Measurements from ENCODE around the gene ELMO3. TPM values are rescaled to one million over a fixed set of nuclear protein-coding genes. Genes with fewer than 3 reads are reported as not detected.

The ELMO3 gene
- total and polyA plus RNA-seq, 8 donors, result 14.6 to 52.4 (median 23.6) TPM

GRCh38 chr16:67207249-67208091 is 8.5 kb downstream of the ELMO3 start:
- Histone ChIP-seq H3K4me3 (no peak overlapping the region), H3K9me3 (no peaks in the 10 kb centered on the region), H3K4me1 (no peaks in the 10 kb centered on the region), H3K27me3 (no peaks in the 10 kb centered on the region), H3K27ac (no peak overlapping the region), H3K36me3 (peaks cover 0 to 16% (median 4%) of the 10 kb centered on the region in 3 donors)
- peak in 1 of 4 donors; percentile 10 for ATAC-seq
- WGBS, 2 donors, result 68 to 78% methylated on average over 21 of the region's 21 CpGs
- peak in 1 of 6 donors; percentile 39 for DNase-seq
- TF ChIP-seq CTCF (IDR thresholded peaks at IDR 0.05), result no peak
- no peak for FAIRE-seq
- intact Hi-C loops (cut with DNase I), result no loop called here

- FAIRE-seq, result no peak
Measured at GRCh38 chr16:67208154-67208896, 9.4 kb downstream of the ELMO3 start.

GRCh38 chr16:67209565-67209964 is 10.6 kb downstream of the ELMO3 start:
- FAIRE-seq, result no peak
- H3K36me3 ChIP-seq, result no peaks in the 10 kb centered on the region
- no peak overlapping the region for H3K27ac ChIP-seq
- DNase-seq, result no peak
- H3K4me3 ChIP-seq, result no peak overlapping the region
- no peaks in the 10 kb centered on the region for H3K9me3 ChIP-seq
- no peak for ATAC-seq
- no peak for TF ChIP-seq CTCF (IDR thresholded peaks at IDR 0.05)
- no peaks in the 10 kb centered on the region for H3K27me3 ChIP-seq
- WGBS, 2 donors, result 84 to 86% methylated on average over 6 to 8 of the region's 8 CpGs
- intact Hi-C loops (cut with DNase I), result no loop called here
- H3K4me1 ChIP-seq, result peaks cover 16 to 19% (median 18%) of the 10 kb centered on the region in 3 donors

More at GRCh38 chr16:67208154-67208896, 9.4 kb downstream of the ELMO3 start:
- H3K4me1 ChIP-seq, result peaks cover 3 to 6% (median 5%) of the 10 kb centered on the region in 3 donors
- intact Hi-C loops (cut with DNase I), result no loop called here
- H3K4me3 ChIP-seq, result no peak overlapping the region
- H3K9me3 ChIP-seq, result no peaks in the 10 kb centered on the region
- H3K36me3 ChIP-seq, result peaks cover 0 to 7% (median 0%) of the 10 kb centered on the region in 3 donors
- no peak overlapping the region for H3K27ac ChIP-seq
- no peak for ATAC-seq
- 77 to 85% methylated on average over 11 of the region's 11 CpGs for WGBS, 2 donors
- no peaks in the 10 kb centered on the region for H3K27me3 ChIP-seq
- DNase-seq, result no peak
- no peak for TF ChIP-seq CTCF (IDR thresholded peaks at IDR 0.05)

- H3K27me3 ChIP-seq, result no peaks in the 10 kb centered on the region
- no peak for ATAC-seq
- no peak overlapping the region for H3K27ac ChIP-seq
- H3K36me3 ChIP-seq, result no peaks in the 10 kb centered on the region
- TF ChIP-seq CTCF (IDR thresholded peaks at IDR 0.05), result no peak
- peak in 1 of 6 donors; percentile 43 for DNase-seq
- no peak for FAIRE-seq
- H3K4me1 ChIP-seq, result peaks cover 20 to 23% (median 23%) of the 10 kb centered on the region in 3 donors
- H3K9me3 ChIP-seq, result no peaks in the 10 kb centered on the region
- 87% methylated on average over 24 to 25 of the region's 25 CpGs for WGBS, 2 donors
- H3K4me3 ChIP-seq, result no peak overlapping the region
- intact Hi-C loops (cut with DNase I), result no loop called here
Measured at GRCh38 chr16:67210069-67210937, 11.4 kb downstream of the ELMO3 start.

All from pancreas (tissue), 10 donors.